ENCODE results near the gene CFAP20DC.
A peak's percentile ranks its signal among the peaks of the same experiment; 100 is the strongest.

The CFAP20DC gene

DNA sequence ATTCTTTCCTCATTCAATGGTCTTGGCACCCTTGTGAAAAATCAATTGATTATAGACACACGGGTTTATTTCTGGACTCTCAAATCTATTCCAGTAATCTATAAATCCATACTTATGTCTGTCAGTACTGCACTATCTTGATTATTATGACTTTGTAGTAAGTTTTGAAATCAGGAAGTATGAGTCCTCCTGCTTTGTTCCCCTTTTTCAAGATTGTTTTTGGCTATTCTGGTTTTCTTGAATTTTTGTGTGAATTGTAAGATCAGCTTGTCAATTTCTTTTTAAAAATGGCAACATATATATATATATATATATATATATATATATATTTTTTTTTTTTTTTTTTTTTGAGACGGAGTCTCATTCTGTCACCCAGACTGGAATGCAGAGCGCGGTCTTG is 32.3 kb upstream of the CFAP20DC start:
- DNase-seq (ENCODE audit: low read depth): no peak
- no peak overlapping the region for H3K4me3 ChIP-seq (ENCODE audit: low read depth, low read length)
- no peak for TF ChIP-seq CTCF (IDR thresholded peaks at IDR 0.05; ENCODE audit: insufficient read depth, low read depth, low read length, missing control alignments)

GRCh38 chr3:59081071-59081470 is 31.2 kb upstream of the CFAP20DC start:
- no peak overlapping the region for H3K4me3 ChIP-seq (ENCODE audit: low read depth, low read length)
- no peak for TF ChIP-seq CTCF (IDR thresholded peaks at IDR 0.05; ENCODE audit: insufficient read depth, low read depth, low read length, missing control alignments)
- DNase-seq (ENCODE audit: low read depth): no peak

- DNase-seq (ENCODE audit: low read depth): no peak
- no peak overlapping the region for H3K4me3 ChIP-seq (ENCODE audit: low read depth, low read length)
- no peak for TF ChIP-seq CTCF (IDR thresholded peaks at IDR 0.05; ENCODE audit: insufficient read depth, low read depth, low read length, missing control alignments)
Observed at GRCh38 chr3:59079962-59080361, 30.1 kb upstream of the CFAP20DC start.

- DNase-seq (ENCODE audit: low read depth): no peak
- TF ChIP-seq CTCF (IDR thresholded peaks at IDR 0.05; ENCODE audit: insufficient read depth, low read depth, low read length, missing control alignments): no peak
- no peak overlapping the region for H3K4me3 ChIP-seq (ENCODE audit: low read depth, low read length)
Observed at GRCh38 chr3:59074764-59075163, 24.9 kb upstream of the CFAP20DC start.

DNA sequence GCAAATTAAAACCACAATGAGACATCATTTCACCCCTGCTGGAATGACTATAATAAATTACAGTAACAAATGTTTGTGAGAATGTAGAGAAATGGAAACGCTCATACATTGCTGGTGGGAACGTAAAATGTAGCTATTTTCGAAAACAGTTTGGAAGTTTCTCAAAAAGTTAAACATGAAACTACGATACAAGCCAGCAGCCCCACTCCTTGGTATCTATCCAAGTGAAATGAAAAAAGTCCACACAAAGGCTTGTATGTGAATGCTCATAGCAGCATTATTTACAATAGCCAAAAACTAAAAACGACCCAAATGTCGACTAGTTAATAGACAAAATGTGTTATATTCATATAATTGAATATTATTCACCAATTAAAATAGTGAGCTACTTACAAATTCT is 22.9 kb upstream of the CFAP20DC start:
- no peak overlapping the region for H3K4me3 ChIP-seq (ENCODE audit: low read depth, low read length)
- no peak for TF ChIP-seq CTCF (IDR thresholded peaks at IDR 0.05; ENCODE audit: insufficient read depth, low read depth, low read length, missing control alignments)
- DNase-seq (ENCODE audit: low read depth): no peak

GRCh38 chr3:59069838-59070237 is 20.0 kb upstream of the CFAP20DC start:
- DNase-seq (ENCODE audit: low read depth): no peak
- no peak for TF ChIP-seq CTCF (IDR thresholded peaks at IDR 0.05; ENCODE audit: insufficient read depth, low read depth, low read length, missing control alignments)
- H3K4me3 ChIP-seq (ENCODE audit: low read depth, low read length): no peak overlapping the region

DNA sequence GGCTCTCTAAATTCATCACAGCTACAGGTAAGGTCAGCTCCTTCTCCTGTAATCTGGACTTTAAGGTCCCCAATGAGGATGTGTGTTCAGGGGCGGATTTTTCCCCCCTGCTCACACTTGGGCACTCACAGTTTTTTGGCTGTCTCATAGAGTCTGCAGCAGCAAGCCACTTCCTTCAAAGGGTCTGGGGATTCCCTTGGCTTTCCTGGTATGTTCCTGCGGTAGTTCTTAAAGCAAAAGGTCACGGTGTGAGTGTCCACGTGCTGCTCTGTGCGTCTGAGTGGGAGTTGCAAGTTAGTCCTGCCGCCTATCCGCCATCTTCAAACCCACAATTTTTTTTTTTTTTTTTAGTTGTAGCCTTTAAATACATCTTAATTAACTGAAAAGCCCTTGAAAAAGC is 15.4 kb upstream of the CFAP20DC start:
- peak; percentile 80 for DNase-seq (ENCODE audit: low read depth)
- peak overlapping the region; percentile 16 for H3K4me3 ChIP-seq (ENCODE audit: low read depth, low read length)
- TF ChIP-seq CTCF (IDR thresholded peaks at IDR 0.05; ENCODE audit: insufficient read depth, low read depth, low read length, missing control alignments): no peak
